ENCODE data around the gene KIAA1755.

Gene KIAA1755

DNA sequence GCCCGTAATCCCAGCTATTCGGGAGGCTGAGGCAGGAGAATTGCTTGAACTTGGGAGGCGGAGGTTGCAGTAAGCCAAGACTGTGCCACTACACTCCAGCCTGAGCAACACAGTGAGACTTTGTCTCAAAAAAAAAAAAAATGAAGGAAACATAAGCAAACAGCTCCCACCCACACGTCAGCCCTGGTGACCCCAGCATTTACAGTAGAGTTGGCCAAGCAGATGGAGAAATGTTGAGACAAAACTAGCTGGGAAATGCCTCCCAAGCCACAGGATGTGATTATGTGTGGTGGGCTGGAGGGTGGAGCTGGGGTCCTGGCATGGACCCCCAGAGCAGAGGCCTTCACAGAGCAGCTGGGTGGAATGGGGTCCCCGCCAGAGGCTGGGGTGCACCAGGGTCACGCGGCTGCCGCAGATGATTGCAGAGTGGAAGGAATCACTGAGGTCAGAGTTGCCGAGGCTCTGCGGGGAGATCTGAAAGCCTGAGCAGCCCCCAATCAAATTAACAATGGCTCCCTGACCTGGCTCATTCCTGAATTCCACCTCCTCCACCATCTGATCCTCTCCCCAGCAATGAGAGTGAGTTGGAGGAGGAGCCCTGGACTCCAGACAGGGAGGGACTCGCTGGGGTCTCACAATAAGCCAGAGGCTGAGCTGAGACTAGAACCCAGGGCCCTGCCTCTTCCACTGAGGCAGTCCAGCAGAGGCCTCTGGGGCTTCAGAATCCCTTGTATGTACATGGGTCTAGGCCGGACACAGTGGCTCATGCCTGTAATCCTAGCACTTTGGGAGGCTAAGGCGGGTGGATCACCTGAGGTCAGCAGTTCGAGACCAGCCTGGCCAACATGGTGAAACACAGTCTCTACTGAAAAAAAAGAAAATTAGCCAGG is 60.8 kb downstream of the KIAA1755 start:
- no peak for DNase-seq

DNA sequence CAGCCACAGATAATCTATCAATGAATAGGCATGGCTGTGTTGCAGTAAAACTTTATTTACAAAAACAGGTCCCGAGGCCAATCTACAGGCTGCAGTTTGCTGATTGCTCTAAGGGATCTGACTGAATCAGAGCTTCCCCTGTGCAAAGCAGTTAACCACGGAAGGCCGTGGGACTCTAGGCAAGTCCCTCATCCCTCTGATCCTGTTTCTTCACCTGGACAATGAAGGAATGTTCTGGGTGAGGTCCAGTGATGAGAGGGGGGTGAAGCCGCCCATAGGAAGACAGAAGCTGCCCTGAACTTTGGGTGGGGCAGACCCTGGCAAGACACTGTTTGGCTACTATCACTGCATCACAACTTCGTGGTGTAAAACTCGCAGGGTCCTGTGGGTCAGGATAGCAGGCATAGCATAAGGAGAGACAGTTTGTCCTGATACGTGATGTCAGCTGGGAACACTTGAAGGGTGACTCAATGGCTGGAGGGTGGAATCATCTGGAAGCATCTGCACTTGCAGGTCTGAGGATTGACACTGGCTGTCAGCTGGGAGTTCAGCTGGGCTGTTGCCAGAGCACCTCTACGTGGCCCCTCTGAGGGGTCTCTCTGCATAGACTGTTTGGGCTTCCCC is 62.2 kb downstream of the KIAA1755 start:
- no peak for DNase-seq

DNA sequence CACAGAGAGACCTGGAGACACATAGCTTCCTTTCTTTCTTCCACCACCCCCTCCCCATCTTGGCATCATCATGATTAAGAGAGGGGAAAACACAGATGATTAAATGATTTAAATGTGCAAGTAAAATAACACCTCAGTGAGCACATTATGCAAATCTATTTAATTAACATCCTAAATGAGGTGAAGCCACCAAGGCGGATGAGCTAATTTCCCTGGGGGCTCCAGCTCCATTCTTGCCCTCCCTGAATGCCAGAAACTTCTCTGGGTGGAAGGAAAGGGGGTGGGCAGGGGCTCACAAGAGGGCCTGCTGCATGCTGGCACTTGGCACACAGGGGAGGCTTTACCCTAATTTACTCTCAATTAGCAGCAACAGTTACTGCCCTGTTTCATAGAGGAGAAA is 62.9 kb downstream of the KIAA1755 start:
- DNase-seq = no peak

DNA sequence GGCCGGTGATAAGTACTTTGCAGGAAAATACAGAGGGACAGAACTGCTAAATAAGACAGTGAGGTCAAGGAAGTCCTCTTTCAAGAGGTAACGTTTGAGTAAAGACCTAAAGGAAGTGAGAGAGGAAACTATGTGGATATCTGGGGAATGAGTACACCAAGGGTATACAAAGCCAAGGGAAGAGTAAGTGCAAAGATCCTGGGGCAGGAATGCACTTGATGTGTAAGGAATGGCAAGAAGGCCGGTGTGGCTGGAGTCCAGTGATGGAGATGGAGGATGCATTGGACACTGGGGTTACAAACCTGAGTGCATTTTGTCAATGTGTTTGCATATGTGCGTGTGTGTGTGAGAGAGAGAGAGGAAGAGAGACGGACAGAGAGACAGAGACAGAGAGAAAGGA is 63.3 kb downstream of the KIAA1755 start:
- DNase-seq = no peak

DNA sequence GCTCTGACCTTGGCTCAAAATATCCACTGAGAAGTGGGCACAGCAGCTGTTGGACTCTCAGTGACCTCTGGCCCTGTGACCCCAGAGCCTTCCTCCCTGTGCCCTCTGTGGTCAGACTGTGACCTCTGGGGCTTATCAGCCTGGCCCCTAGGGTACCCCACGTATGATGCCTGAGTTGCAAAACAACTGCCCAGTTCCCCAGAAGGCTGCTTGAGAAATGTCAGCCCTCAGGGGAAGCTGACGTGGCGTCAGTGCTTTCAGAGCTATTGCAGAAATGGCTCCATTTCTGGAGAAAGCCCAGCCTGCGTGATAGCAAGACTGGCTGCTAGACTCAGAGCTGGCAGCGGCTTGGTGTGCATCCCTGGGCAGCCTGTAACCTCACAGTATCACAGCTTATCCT is 63.9 kb downstream of the KIAA1755 start:
- no peak for DNase-seq

GRCh38 chr20:38196076-38196475 is 64.5 kb downstream of the KIAA1755 start:
- no peak for DNase-seq

- no peak for DNase-seq
Observed at GRCh38 chr20:38195521-38195920, 65.0 kb downstream of the KIAA1755 start.

GRCh38 chr20:38194971-38195504 is 65.5 kb downstream of the KIAA1755 start:
- DNase-seq = no peak

- DNase-seq = no peak
Observed at GRCh38 chr20:38193586-38194105, 66.9 kb downstream of the KIAA1755 start.

DNA sequence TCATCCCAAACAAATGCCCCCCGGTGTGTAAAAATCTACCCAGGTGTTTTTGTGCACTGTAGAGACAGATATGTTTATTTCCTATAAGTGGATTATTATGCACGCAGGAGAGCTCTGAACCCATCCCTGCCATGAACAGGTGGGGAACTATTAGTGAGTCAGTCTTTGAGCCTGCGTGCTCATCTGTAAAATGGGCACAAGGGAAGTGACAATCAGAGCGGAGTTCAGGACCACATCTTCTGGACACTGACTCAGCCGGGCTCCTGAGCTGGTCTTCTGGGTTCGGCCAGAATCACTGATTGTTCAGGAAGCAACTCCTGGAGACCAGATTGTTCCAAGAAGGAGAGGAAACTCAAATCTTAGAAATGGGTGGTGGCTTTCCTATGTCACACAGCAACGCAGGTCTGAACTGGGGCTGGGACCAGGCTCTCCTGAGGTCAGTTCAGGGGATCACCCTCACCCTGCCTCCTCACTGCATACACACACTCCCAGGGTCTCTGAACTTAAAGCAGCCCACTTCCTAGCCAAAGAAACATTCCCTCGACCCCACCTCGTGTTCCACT is 68.1 kb downstream of the KIAA1755 start:
- no peak for DNase-seq

GRCh38 chr20:38191654-38192053 is 68.9 kb downstream of the KIAA1755 start:
- no peak for DNase-seq

DNA sequence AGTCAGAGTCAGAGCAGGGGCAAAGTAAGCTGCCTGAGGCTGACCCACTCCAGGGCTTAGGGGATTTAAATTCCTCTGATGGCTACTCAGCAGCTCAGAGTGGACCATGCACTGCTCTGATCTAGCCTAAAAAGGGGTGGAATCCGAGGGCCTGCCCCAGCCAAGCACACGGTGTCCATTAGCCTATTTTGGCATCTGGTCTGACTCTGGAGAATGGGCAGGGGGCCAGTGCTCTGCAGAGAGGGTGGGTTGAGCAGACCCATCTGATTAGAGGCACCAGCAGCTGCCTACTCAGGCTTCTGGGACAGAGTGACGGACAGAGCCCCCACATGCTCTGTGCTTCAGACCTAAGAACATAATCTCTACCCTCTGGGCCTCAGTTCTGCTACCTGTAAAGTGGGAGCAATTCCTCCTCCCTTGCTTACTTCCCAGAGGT is 69.6 kb downstream of the KIAA1755 start:
- DNase-seq = no peak

DNA sequence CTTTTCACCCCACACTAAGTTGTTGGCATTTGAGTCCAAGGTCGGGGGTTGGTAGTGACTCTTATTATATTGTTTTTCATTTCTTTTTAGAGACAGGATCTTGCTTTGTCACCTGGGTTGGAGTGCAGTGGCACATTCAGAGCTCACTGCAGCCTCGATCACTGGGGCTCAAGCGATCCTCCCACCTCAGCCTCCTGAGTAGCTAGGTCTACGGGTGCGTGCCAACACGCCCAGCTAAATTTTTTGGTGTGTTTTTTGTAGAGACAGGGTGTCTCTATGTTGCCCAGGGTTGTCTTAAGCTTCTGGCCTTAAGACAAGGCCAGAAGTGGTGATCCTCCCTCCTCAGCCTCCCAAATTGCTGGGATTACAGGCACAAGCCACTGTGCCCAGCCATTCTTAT is 70.4 kb downstream of the KIAA1755 start:
- no peak for DNase-seq

DNA sequence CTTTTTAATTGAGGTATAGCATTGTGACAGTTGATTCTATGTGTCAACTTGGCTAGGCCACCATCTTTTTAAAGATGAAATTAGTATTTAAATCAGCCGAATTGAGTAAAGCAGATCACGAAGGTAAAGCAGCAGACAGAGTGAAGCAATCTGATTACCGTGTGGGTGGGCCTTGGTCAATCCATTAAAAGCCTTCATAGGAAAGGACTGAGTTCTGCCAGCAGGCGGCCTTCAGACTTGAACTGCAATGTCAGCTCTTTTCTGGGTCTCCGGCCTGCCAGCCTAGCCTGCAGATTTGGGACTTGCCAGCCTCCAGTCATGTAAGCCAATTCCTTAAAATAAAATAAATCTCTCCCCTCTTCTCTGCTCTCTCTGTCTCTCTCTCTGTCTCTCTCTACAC is 73.0 kb downstream of the KIAA1755 start:
- no peak for DNase-seq

DNA sequence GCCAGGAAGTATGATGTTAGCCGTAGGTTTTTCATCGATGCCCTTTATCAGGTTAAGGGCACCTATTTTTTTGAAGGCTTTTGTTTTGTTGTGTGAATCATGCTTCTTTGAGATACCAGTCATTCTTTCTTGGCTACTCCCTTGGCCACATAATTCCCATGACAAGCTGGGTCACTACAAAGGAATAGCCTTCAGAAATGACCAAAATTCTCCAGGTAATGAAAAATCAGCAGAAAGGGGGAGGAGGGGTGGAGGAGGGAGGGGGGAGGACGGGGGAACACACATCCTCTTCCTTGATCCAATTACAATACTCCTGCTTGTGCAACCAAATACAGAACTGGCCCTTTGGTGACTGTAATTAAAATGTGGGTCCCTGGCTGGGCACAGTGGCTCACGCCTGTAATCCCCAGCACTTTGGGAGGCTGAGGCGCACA is 73.7 kb downstream of the KIAA1755 start:
- DNase-seq = no peak

DNA sequence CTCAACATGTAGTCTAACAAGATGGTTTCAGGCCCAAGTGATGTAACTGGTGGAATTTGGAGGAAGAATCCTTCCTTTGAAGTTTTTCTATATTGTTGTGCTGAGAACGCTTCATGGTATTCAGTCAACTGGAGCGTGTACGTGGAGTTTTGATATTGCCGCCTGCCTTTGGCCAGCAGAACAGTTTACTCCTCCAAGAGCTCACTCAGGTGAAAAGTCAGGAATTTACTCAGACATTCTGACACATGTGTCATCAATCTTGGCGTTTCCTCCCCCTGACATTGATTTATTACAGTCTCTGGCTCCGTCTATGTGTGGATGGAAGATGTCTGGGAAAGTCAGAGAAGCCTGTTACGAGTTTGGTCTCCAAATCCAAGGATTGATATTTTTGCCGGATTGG is 76.4 kb downstream of the KIAA1755 start:
- no peak for DNase-seq

GRCh38 chr20:38181971-38182370 is 78.6 kb downstream of the KIAA1755 start:
- no peak for DNase-seq

- DNase-seq = no peak
Observed at GRCh38 chr20:38181207-38181801, 79.2 kb downstream of the KIAA1755 start.

DNA sequence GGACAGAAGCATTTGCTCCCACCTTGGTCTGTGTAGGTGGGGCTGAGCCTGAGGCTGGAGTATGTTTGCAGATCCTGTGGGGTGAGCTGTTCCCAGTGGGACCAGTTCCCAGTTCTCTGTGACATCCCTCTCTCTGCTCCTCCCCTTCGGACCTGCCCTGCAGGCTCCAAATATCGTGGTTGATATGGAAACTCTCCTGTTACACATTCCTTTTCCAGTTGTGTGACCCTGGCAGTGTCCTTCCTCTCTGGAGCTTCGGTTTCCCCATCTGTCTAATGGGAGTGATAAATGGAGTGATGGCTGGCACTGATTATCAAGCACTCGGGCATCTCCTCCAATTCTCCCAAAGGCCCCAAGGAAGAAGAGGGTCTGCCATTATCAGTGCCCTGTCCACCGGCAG is 79.8 kb downstream of the KIAA1755 start:
- DNase-seq = no peak

DNA sequence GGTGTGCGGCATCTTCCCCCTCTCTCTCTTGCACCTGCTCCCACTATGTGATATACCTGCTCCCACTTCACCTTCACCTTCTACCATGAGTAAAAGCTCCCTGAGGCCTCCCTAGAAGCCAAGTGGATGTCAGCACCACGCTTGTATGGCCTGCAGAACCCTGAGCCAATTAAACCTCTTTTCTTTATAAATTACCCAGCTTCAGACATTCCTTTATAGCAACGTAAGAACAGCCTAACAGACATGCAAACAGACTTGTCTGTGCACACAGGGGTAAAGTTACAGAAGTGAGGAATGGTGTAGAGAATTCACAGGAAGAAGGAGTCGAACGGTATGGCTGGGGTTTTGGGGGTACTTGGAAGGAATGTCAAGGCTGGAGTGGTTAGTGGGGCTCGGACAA is 80.7 kb downstream of the KIAA1755 start:
- no peak for DNase-seq

- no peak for DNase-seq
Observed at GRCh38 chr20:38178581-38178980, 82.0 kb downstream of the KIAA1755 start.

DNA sequence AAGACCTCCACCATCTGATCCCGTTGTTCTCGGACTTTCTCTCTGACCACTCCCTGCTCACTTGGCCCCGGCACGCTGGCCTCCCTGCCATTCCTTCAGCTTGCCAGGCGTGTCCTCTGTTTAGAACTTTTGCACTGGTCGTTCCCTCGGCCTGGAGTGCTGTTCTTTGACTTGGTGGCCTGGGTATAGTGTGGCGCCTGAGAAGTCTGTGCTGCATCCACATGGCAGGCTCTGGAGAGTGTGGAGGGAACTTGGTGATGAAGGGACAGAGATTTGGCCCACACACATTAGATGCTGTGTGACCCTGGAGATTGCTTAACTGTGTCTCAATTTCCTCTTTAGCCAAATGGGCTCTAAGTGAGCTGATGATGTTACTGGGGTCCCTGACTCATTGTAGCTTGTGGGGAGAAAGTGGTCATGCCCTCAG is 82.5 kb downstream of the KIAA1755 start:
- no peak for DNase-seq

GRCh38 chr20:38177201-38177600 is 83.3 kb downstream of the KIAA1755 start:
- DNase-seq = no peak

Data from NCI-H1694 (cell line).